CD8-positive, alpha-beta memory T cell (primary cell): ENCODE results near the gene MTERF1. TPM values are rescaled to one million over a fixed set of nuclear protein-coding genes. Genes with fewer than 3 reads are reported as not detected.
"Not testable (repeated sequence)": the region's sequence is repeated elsewhere in the genome, so short reads cannot be mapped to it uniquely, and the experiment has no call there.

Experiments
- CTCF ChIA-PET: fragments of 350-600 bp; sonication (Branson Sonifier 250); formaldehyde crosslinking; loops from one replicate; lab custom pipeline; 2021; ENCODE audit warnings: antibody characterized with exemption; lab: Charles Lee
- POLR2A ChIA-PET: fragments of 350-600 bp; sonication (Branson Sonifier 250); formaldehyde crosslinking; loops from one replicate; lab custom pipeline; 2021; ENCODE audit warnings: antibody characterized with exemption; lab: Charles Lee
- DNase-seq, 5 donors: peaks; one replicate each; pipeline versions ENCODE4 v3.0.0 to v3.0.0-alpha.2; 2020 to 2022; ENCODE audit warnings: mixed read lengths in 1 of 5
- H3K27ac ChIP-seq: one replicate; pipeline ENCODE4 v1.7.0; 2013; ENCODE audit warnings: low read depth, mild to moderate bottlenecking, low read length, moderate library complexity
- H3K27me3 ChIP-seq: 2 replicates; pipeline ENCODE4 v1.7.0; 2013; ENCODE audit warnings: low read length, mild to moderate bottlenecking; ENCODE audit not compliant: insufficient read depth, poor library complexity, severe bottlenecking
- H3K36me3 ChIP-seq: 2 replicates; pipeline ENCODE4 v1.7.0; 2013; ENCODE audit warnings: mild to moderate bottlenecking, low read length, moderate library complexity; ENCODE audit not compliant: insufficient read depth
- H3K4me1 ChIP-seq: 2 replicates; pipeline ENCODE4 v1.7.0; 2013; ENCODE audit warnings: mild to moderate bottlenecking, low read length, moderate library complexity; ENCODE audit not compliant: insufficient read depth
- H3K4me3 ChIP-seq: 2 replicates; pipeline ENCODE4 v1.7.0; 2013; ENCODE audit warnings: mild to moderate bottlenecking, low read length
- H3K9me3 ChIP-seq: 2 replicates; pipeline ENCODE4 v1.7.0; 2013; ENCODE audit warnings: mild to moderate bottlenecking, low read length
- H3K27ac Mint-ChIP-seq, 8 donors: one replicate each; pipeline ENCODE4 v1.8.0; 2020 to 2021; ENCODE audit warnings: mixed read lengths in 8 of 8, mild to moderate bottlenecking in 6 of 8, inconsistent platforms in 3 of 8, moderate library complexity in 3 of 8
- H3K27me3 Mint-ChIP-seq, 2 donors: one replicate each; pipeline ENCODE4 v1.8.0; 2020 to 2021; ENCODE audit warnings: mixed read lengths in 2 of 2, mild to moderate bottlenecking in 1 of 2, moderate library complexity in 1 of 2
- H3K36me3 Mint-ChIP-seq, 3 donors: one replicate each; pipeline ENCODE4 v1.8.0; 2020 to 2021; ENCODE audit warnings: mixed read lengths in 3 of 3, inconsistent platforms in 1 of 3, mild to moderate bottlenecking in 1 of 3
- H3K4me1 Mint-ChIP-seq, 3 donors: one replicate each; pipeline ENCODE4 v1.8.0; 2020 to 2021; ENCODE audit warnings: mixed read lengths in 3 of 3, inconsistent platforms in 1 of 3, mild to moderate bottlenecking in 1 of 3
- H3K4me3 Mint-ChIP-seq, 7 donors: one replicate each; pipeline ENCODE4 v1.8.0; 2020 to 2021; ENCODE audit warnings: mixed read lengths in 7 of 7, mild to moderate bottlenecking in 6 of 7, moderate library complexity in 4 of 7, inconsistent platforms in 2 of 7
- H3K9me3 Mint-ChIP-seq, 5 donors: one replicate each; pipeline ENCODE4 v1.8.0; 2020 to 2022; ENCODE audit warnings: mixed read lengths in 5 of 5, mild to moderate bottlenecking in 3 of 5, moderate library complexity in 2 of 5, inconsistent platforms in 1 of 5
- polyA plus RNA-seq: library from polyadenylated mRNA; unstranded; fragments of 300-500 nt; fragmentation: Illumina TruSeq; gene quantifications from one replicate; pipeline ENCODE4 v1.2.3, GENCODE V29; 2021
- total RNA-seq, 2 experiments: library from RNA; stranded (reverse); gene quantifications; one replicate each; pipeline ENCODE4 v1.2.3, GENCODE V29; 2021

MTERF1 gene
- total and polyA plus RNA-seq, 3 experiments from 2014 or later: 11.6 to 21.4 (median 20.4) TPM

DNA sequence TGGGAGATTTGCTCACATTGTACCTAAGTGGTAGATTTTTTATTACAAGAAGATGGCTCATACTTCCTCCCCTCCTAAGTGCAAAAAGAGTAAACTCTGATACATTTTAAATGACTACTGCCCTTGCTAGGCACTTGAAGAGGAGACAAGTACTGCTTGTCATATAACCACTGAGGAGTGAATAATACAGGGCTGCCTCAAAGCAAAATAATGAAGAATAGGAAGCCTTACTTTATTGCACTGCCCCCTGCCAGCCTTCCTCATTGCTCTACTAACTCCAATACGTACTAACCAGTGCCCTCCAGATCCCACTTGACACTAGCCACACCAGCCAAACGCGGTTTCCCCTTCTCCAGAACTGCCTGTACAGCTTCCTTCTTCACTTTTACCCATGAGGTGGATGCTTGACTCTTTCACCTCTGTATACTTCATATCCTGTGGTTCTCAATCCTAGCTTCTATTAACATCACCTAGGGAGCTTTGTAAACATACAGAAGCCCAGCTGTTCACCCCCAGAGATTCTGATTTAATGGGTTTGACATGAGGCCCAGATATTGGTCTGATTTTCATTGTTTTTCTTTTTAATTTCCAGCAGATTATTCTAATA lies 11.7 kb upstream of the MTERF1 start:
- ChIA-PET POLR2A (no interaction called here), CTCF (interaction anchor here (1.0 kb wide), 1 partner anchor 11 kb away, joined by 4 read pairs; the partner anchor contains the start of gene MTERF1)
- H3K4me3 Mint-ChIP-seq: no peak overlapping the region

DNA sequence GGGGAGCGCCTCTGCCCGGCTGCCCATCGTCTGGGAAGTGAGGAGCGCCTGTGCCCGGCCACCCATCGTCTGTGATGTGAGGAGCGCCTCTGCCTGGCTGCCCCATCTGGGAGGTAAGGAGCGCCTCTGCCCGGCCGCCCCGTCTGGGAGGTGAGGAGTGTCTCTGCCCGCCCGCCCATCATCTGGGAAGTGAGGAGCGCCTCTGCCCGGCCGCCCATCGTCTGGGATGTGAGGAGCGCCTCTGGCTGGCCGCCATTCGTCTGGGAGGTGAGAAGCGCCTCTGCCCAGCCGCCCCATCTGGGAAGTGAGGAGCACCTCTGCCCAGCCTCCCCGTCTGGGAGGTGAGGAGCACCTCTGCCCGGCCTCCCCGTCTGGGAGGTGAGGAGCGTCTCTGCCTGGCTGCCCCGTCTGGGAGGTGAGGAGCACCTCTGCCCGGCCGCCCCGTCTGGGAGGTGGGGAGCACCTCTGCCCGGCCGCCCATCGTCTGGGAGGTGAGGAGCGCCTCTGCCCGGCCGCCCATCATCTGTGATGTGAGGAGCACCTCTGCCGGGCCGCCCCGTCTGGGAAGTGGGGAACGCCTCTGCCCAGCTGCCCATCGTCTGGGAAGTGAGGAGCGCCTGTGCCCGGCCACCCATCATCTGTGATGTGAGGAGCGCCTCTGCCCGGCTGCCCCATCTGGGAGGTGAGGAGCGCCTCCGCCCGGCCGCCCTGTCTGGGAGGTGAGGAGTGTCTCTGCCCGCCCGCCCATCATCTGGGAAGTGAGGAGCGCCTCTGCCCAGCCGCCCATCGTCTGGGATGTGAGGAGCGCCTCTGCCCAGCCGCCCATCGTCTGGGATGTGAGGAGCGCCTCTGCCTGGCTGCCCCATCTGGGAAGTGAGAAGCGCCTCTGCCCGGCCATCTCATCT lies 8.0 kb upstream of the MTERF1 start:
- H3K9me3 ChIP-seq, DNase-seq, H3K4me1 Mint-ChIP-seq, CTCF ChIA-PET, H3K36me3 ChIP-seq, H3K9me3 Mint-ChIP-seq, H3K36me3 Mint-ChIP-seq, H3K4me1 ChIP-seq, H3K27me3 ChIP-seq, H3K27ac Mint-ChIP-seq, H3K4me3 Mint-ChIP-seq, H3K27me3 Mint-ChIP-seq, H3K27ac ChIP-seq, POLR2A ChIA-PET, H3K4me3 ChIP-seq: not testable (repeated sequence)

More for the DNA sequence above, 11.7 kb upstream of the MTERF1 start:
- H3K4me3 ChIP-seq: no peak overlapping the region
- H3K36me3 ChIP-seq: no peaks in the 10 kb centered on the region
- H3K9me3 ChIP-seq: no peaks in the 10 kb centered on the region
- H3K27ac ChIP-seq: no peak overlapping the region
- no peaks in the 10 kb centered on the region for H3K4me1 ChIP-seq
- no peak for DNase-seq
- H3K36me3 Mint-ChIP-seq: no peaks in the 10 kb centered on the region
- peaks cover 4 to 22% of the 10 kb centered on the region in 2 donors for H3K27me3 Mint-ChIP-seq
- no peaks in the 10 kb centered on the region for H3K4me1 Mint-ChIP-seq
- peaks cover 0 to 2% (median 0%) of the 10 kb centered on the region in 5 donors for H3K9me3 Mint-ChIP-seq
- H3K27ac Mint-ChIP-seq: no peak overlapping the region
- no peaks in the 10 kb centered on the region for H3K27me3 ChIP-seq

DNA sequence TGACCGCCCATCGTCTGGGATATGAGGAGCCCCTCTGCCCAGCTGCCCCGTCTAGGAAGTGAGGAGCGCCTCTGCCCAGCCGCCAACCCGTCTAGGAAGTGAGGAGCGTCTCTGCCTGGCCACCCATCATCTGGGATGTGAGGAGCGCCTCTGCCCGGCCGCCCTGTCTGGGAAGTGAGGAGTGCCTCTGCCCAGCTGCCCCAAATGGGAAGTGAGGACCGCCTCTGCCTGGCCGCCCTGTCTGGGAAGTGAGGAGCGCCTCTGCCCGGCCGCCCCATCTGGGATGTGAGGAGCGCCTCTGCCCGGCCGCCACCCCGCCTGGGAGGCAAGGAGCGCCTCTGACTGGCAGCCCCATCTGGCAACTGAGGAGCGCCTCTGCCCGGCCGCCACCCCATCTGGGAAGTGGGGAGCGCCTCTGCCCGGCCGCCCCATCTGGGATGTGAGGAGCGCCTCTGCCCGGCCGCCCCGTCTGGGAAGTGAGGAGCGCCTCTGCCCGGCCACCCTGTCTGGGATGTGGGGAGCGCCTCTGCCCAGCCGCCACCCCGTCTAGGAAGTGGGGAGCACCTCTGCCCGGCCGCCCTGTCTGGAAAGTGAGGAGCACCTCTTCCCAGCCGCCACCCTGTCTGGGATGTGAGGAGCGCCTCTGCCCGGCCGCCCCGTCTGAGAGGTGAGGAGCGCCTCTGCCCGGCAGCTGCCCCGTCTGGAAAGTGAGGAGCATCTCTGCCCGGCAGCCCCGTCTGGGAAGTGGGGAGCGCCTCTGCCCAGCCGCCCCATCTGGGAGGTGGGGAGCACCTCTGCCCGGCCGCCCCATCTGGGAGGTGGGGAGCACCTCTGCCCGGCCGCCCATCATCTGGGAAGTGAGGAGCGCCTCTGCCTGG lies 7.1 kb upstream of the MTERF1 start:
- H3K4me1 Mint-ChIP-seq, H3K27me3 Mint-ChIP-seq, H3K9me3 Mint-ChIP-seq, H3K27ac Mint-ChIP-seq, H3K36me3 Mint-ChIP-seq, POLR2A ChIA-PET, H3K4me3 Mint-ChIP-seq, H3K4me3 ChIP-seq, CTCF ChIA-PET, H3K4me1 ChIP-seq, H3K9me3 ChIP-seq, H3K27me3 ChIP-seq, H3K27ac ChIP-seq, H3K36me3 ChIP-seq: not testable (repeated sequence)
- DNase-seq: peak in 1 of 5 donors; percentile 42

DNA sequence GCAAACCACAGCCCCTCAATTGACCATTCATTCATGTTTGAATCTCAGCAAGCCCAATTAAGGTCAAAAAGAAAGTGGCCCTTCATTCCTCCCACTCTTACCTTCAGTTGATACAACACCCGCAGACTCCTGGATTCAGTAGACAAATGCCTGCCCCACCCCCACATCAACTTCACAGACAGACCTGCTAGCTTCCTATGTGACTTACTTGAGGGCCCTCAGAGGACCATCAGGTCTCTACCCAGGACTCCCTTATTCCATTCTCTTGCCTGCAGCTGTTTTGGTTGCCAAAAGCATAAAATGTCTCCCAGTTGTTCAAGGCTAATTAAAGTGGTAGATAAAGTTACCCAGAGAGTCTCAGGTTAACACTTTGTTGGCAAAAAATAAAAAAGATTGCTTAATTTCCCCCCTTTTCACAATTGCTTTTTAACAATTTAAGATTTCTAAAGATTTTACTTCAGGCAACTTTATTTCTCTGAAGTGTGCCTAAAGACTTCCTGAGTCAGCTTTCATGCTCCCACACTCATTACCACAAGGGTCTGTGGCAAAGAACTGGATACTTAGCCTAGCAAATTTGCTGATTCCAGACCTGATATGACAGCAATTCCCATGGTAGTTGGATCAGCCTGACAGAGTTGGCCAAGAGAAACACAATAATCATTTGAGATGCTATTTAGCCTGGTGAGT lies 3.3 kb upstream of the MTERF1 start:
- Histone ChIP-seq H3K27ac (no peak overlapping the region), H3K27me3 (no peaks in the 10 kb centered on the region), H3K4me3 (no peak overlapping the region), H3K9me3 (no peaks in the 10 kb centered on the region), H3K36me3 (no peaks in the 10 kb centered on the region), H3K4me1 (peaks cover 17% of the 10 kb centered on the region)
- Mint-ChIP-seq H3K4me3 (no peak overlapping the region), H3K27me3 (no peaks in the 10 kb centered on the region), H3K4me1 (peaks cover 22 to 28% (median 25%) of the 10 kb centered on the region in 3 donors), H3K27ac (peak overlapping the region in 1 of 8 donors; percentile 38), H3K9me3 (peaks cover 0 to 4% (median 0%) of the 10 kb centered on the region in 5 donors), H3K36me3 (peaks cover 1 to 9% (median 4%) of the 10 kb centered on the region in 3 donors)
- CTCF ChIA-PET: no interaction called here
- no peak for DNase-seq
- POLR2A ChIA-PET: no interaction called here

DNA sequence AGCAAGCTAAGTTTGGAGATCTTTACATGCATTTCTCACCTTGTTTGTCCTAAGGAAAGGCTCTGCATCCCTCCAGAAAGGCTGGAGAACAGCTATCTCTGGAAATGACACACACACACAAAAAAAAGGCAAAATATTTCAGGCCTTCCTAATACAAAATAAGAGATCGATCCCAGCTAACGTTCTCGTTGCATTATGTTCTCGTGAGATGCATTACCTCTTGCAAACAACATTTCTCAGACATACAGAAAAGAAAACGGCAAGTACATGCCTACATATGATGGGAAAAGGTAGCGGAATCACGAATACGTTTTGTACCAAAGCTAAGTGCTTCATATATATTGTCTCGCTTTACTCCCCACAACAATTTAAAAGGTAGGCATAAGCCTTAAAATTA lies 488 bp downstream of the MTERF1 start:
- peak overlapping the region; percentile 98 for H3K4me3 ChIP-seq

DNA sequence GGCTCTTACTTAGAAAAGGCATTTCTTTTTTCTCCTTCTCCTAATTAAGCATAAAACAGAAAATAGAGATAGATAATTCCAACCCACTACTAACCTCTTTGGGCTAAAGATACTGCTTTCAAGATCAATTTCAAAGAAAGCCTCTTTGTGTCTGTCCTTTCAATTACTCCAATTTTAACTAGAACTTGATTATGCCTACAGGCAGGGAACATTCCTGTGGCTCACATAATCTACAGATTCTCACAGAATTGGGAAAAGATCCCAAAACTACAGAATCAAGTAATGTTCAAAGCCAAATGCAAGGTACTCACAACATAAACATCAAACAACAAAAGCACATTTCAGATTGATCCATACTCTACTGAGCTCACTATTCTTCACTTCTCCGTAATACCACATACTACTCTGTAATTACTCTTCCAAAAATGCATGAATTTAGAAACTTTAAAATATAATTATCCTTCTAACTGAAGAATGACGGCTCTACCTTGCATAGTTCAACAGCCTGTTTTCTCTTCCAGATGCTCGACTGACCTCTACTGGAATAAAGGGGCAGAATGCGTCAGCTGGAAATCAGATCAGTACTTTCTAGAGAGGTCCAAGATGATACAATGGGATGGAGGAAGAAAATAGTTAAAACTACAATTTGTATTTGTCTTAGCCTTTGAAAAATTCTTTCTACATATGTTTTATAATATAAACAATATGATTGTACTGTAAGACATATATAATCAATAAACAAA lies 3.9 kb downstream of the MTERF1 start:
- H3K9me3 ChIP-seq: no peaks in the 10 kb centered on the region
- Mint-ChIP-seq H3K27ac (no peak overlapping the region), H3K36me3 (peaks cover 14 to 51% (median 22%) of the 10 kb centered on the region in 3 donors), H3K4me1 (peaks cover 48 to 65% (median 63%) of the 10 kb centered on the region in 3 donors), H3K4me3 (no peak overlapping the region), H3K9me3 (no peaks in the 10 kb centered on the region), H3K27me3 (no peaks in the 10 kb centered on the region)
- H3K27ac ChIP-seq: no peak overlapping the region
- CTCF ChIA-PET: no interaction called here
- H3K4me1 ChIP-seq: peaks cover 20% of the 10 kb centered on the region
- no peak overlapping the region for H3K4me3 ChIP-seq
- H3K36me3 ChIP-seq: peaks cover 5% of the 10 kb centered on the region
- POLR2A ChIA-PET: no interaction called here
- no peaks in the 10 kb centered on the region for H3K27me3 ChIP-seq
- no peak for DNase-seq

More for the DNA sequence above, 488 bp downstream of the MTERF1 start:
- no peaks in the 10 kb centered on the region for H3K9me3 ChIP-seq
- Mint-ChIP-seq H3K36me3 (peaks cover 14 to 31% (median 20%) of the 10 kb centered on the region in 3 donors), H3K4me3 (peak overlapping the region; percentile 93 to 99 (median 95)), H3K27me3 (no peaks in the 10 kb centered on the region), H3K27ac (peak overlapping the region; percentile 53 to 98 (median 96)), H3K4me1 (peaks cover 42 to 57% (median 56%) of the 10 kb centered on the region in 3 donors), H3K9me3 (no peaks in the 10 kb centered on the region)
- H3K4me1 ChIP-seq: peaks cover 20% of the 10 kb centered on the region
- CTCF ChIA-PET: interaction anchor here (0.7 to 2.3 kb wide), 8 partner anchors 10 to 649 kb away, joined by 3 to 20 read pairs (median 4); partner anchors contain the start of genes AKAP9, GATAD1, PEX1 and RBM48
- H3K27me3 ChIP-seq: no peaks in the 10 kb centered on the region
- POLR2A ChIA-PET: interaction anchor here (0.6 to 2.3 kb wide), 4 partner anchors 13 to 568 kb away, joined by 3 to 19 read pairs (median 10); partner anchors contain the start of gene AKAP9
- H3K36me3 ChIP-seq: no peaks in the 10 kb centered on the region
- no peak for DNase-seq
- H3K27ac ChIP-seq: peak overlapping the region; percentile 72

DNA sequence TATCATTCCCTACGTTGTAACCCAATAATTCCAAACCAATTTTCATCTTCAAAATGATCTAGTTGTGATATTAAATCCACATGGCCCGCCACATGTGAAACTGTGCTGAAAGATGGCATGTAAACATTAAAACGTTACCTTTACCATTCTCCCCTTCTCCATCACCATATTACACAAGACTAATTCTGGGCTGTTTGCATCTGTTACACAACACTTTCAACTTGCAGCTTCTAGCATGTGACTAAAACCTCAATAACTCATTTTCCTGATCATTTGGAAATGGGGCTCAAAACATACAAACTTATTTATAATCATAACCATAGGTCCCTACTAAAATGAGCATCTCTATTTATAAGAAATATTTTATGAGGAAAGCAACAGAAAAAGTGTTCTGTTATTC lies 4.7 kb downstream of the MTERF1 start:
- Histone ChIP-seq H3K27me3 (no peaks in the 10 kb centered on the region), H3K4me3 (no peak overlapping the region), H3K4me1 (peaks cover 16% of the 10 kb centered on the region), H3K9me3 (no peaks in the 10 kb centered on the region), H3K36me3 (peaks cover 5% of the 10 kb centered on the region), H3K27ac (no peak overlapping the region)
- no peaks in the 10 kb centered on the region for H3K9me3 Mint-ChIP-seq
- H3K36me3 Mint-ChIP-seq: peaks cover 19 to 54% (median 22%) of the 10 kb centered on the region in 3 donors
- H3K27me3 Mint-ChIP-seq: no peaks in the 10 kb centered on the region
- peaks cover 47 to 67% (median 56%) of the 10 kb centered on the region in 3 donors for H3K4me1 Mint-ChIP-seq
- H3K27ac Mint-ChIP-seq: no peak overlapping the region
- ChIA-PET POLR2A (no interaction called here), CTCF (no interaction called here)
- no peak overlapping the region for H3K4me3 Mint-ChIP-seq
- DNase-seq: no peak
